T-helper 17 cell (primary cell): ENCODE data around the gene BPTF. TPM values are rescaled to one million over a fixed set of nuclear protein-coding genes. Genes with fewer than 3 reads are reported as not detected.
"Not testable (repeated sequence)": the region's sequence is repeated elsewhere in the genome, so short reads cannot be mapped to it uniquely, and the experiment has no call there.

Source experiments
- ATAC-seq: fragments of 150-1000 bp; cut with Tn5 transposase; 2 replicates; pipeline ENCODE4 v1.10.0; 2021; ENCODE audit warnings: mild to moderate bottlenecking, moderate library complexity
- DNase-seq, 3 donors: peaks; one replicate each; pipeline versions ENCODE4 v3.0.0 to v3.0.0-alpha.2; 2020 to 2021
- H3K9me3 ChIP-seq: one replicate; pipeline ENCODE4 v1.7.0; 2013; ENCODE audit warnings: low read length, mild to moderate bottlenecking; ENCODE audit not compliant: control insufficient read depth, poor library complexity, severe bottlenecking
- H3K27ac Mint-ChIP-seq: one replicate; pipeline ENCODE4 v1.8.0; 2022; ENCODE audit warnings: mild to moderate bottlenecking, moderate library complexity, mixed read lengths
- H3K27me3 Mint-ChIP-seq: one replicate; pipeline ENCODE4 v1.8.0; 2022; ENCODE audit warnings: mixed read lengths
- H3K36me3 Mint-ChIP-seq: one replicate; pipeline ENCODE4 v1.8.0; 2022; ENCODE audit warnings: low read depth, mixed read lengths
- H3K4me1 Mint-ChIP-seq: one replicate; pipeline ENCODE4 v1.8.0; 2022; ENCODE audit warnings: mild to moderate bottlenecking, mixed read lengths
- H3K4me3 Mint-ChIP-seq: one replicate; pipeline ENCODE4 v1.8.0; 2022; ENCODE audit warnings: mild to moderate bottlenecking, moderate library complexity, mixed read lengths
- total RNA-seq, 4 donors: library from RNA in 2 of 4; stranded (reverse) in 2 of 4; gene quantifications; one replicate each; pipeline ENCODE4 v1.2.3 and lab custom pipeline; 2022 to 2026

The BPTF gene
- total RNA-seq, 2 donors from 2014 or later, result 138 to 145 TPM

DNA sequence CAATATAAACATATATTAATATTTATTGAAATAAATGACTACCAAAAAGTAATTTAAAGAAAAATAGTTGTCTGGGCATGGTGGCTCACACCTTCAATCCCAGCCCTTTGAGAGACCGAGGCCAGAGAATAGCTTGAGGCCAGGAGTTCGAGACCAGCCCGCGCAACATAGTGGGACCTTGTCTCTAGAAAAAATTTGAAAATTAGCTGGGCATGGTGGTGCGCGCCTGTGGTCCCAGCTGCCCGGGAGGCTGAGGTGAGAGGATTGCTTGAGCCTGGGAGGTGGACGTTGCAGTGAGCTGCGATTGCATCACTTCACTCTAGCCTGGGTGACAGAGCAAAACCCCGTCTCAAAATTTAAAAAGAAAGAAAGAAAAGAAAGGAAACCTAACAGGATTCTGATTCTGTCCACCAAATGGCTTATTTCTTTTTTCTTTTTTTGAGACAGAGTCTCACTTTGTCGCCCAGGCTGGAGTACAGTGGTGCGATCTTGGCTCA, 3.4 kb upstream of the BPTF start:
- H3K27ac Mint-ChIP-seq, result no peak overlapping the region
- H3K27me3 Mint-ChIP-seq, result no peaks in the 10 kb centered on the region
- H3K36me3 Mint-ChIP-seq, result peaks cover 2% of the 10 kb centered on the region
- H3K4me3 Mint-ChIP-seq, result no peak overlapping the region
- ATAC-seq (no peak), DNase-seq (no peak)
- H3K9me3 ChIP-seq, result no peaks in the 10 kb centered on the region
- H3K4me1 Mint-ChIP-seq, result peaks cover 5% of the 10 kb centered on the region

- Mint-ChIP-seq H3K27ac (peak overlapping the region; percentile 92), H3K4me1 (peaks cover 21% of the 10 kb centered on the region), H3K4me3 (peak overlapping the region; percentile 98)
- ATAC-seq, result peak; percentile 62
- peak; percentile 33 to 49 (median 48) for DNase-seq
- H3K9me3 ChIP-seq, H3K36me3 Mint-ChIP-seq, H3K27me3 Mint-ChIP-seq: not testable (repeated sequence)
Observed at GRCh38 chr17:67825627-67826601, 611 bp downstream of the BPTF start.

DNA sequence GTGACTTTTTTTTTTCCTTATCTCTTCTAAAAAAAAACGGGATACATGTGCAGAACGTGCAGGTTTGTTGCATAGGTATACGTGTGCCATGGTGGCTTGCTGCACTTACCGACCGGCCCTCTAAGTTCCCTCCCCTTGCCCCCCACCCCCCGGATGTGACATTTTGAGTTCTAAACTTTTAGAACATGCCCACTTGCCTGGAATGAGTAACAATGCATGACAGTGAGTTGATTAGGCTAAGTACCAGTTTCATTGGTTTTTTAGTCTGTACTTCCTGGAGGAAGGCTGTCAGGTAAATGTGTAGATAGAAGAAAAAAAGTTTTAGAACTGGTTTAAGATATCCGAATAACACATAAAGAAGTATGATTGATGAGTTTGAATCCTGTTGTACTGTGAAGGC, 4.0 kb downstream of the BPTF start:
- Mint-ChIP-seq H3K4me1 (peaks cover 39% of the 10 kb centered on the region), H3K36me3 (peaks cover 4% of the 10 kb centered on the region), H3K27me3 (no peaks in the 10 kb centered on the region), H3K4me3 (peak overlapping the region; percentile 49), H3K27ac (no peak overlapping the region)
- no peaks in the 10 kb centered on the region for H3K9me3 ChIP-seq
- no peak for DNase-seq
- ATAC-seq, result no peak

DNA sequence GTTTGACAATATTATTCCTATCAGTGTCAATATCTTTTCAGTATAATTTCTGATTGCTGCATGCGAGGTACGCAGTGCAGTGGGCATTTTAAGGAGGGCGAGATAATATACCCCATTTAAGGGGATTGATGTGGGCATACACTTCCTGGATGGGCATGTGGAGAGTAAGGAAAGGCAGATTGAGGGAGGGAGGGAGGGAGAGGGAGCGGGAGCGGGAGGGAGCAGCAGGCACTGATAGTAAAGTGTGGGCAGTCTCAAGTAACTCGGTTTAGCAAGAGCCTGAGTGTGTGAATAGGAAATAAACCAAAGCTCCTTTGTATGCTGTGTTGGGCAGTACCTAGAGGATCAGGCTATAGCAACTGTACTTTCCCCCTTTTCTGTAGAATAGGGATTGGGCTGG, 5.1 kb downstream of the BPTF start:
- ATAC-seq (no peak), DNase-seq (no peak)
- Mint-ChIP-seq H3K27me3 (no peaks in the 10 kb centered on the region), H3K4me1 (peaks cover 48% of the 10 kb centered on the region), H3K36me3 (peaks cover 4% of the 10 kb centered on the region), H3K4me3 (no peak overlapping the region), H3K27ac (peak overlapping the region; percentile 69)
- H3K9me3 ChIP-seq, result no peaks in the 10 kb centered on the region

- peaks cover 51% of the 10 kb centered on the region for H3K4me1 Mint-ChIP-seq
- H3K36me3 Mint-ChIP-seq, result peaks cover 2% of the 10 kb centered on the region
- peak overlapping the region; percentile 60 for H3K27ac Mint-ChIP-seq
- H3K4me3 Mint-ChIP-seq, result no peak overlapping the region
- DNase-seq (no peak), ATAC-seq (no peak)
- no peaks in the 10 kb centered on the region for H3K9me3 ChIP-seq
- H3K27me3 Mint-ChIP-seq, result no peaks in the 10 kb centered on the region
Observed at GRCh38 chr17:67831268-67831667, 6.0 kb downstream of the BPTF start.

- Mint-ChIP-seq H3K27me3 (no peaks in the 10 kb centered on the region), H3K36me3 (peaks cover 2% of the 10 kb centered on the region), H3K4me1 (peaks cover 61% of the 10 kb centered on the region), H3K27ac (peak overlapping the region; percentile 88), H3K4me3 (peak overlapping the region; percentile 19)
- H3K9me3 ChIP-seq, result no peaks in the 10 kb centered on the region
- no peak for ATAC-seq
- no peak for DNase-seq
Observed at GRCh38 chr17:67833134-67833533, 7.8 kb downstream of the BPTF start.

DNA sequence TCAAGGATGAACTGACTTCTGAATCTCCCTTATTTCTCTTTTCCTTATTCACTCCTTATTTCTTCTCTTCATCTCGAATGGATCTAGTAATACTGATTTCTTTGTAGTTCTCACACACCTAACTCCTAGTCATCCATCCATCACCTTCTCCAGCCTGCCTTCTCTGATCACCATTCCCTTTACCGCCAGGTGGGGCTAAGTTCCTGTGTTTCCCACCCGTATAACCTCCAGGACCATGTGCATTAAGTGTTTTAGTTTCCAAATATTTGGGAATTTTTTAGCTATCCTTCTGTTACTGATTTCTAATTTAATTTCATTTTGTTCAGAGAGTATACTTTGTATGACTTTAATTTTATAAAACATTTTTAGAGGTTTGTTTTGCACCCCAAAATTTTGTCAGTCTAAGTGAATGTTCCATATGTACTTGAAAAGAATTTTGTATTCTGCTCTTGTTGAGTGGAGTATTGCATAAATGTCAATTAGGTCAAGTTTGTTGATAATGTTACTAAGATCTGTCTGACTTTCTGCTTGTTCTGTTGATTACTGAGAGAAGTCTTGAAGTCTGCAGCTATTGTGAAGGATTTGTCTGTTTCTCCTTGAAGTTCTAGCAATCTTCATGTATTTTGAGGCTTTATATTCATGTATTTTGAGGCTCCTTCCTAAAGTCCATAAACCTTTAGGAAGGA, 8.8 kb downstream of the BPTF start:
- H3K9me3 ChIP-seq, result no peaks in the 10 kb centered on the region
- Mint-ChIP-seq H3K4me1 (peaks cover 57% of the 10 kb centered on the region), H3K27ac (peak overlapping the region; percentile 88), H3K4me3 (no peak overlapping the region), H3K36me3 (peaks cover 2% of the 10 kb centered on the region), H3K27me3 (no peaks in the 10 kb centered on the region)
- DNase-seq (no peak), ATAC-seq (no peak)

DNA sequence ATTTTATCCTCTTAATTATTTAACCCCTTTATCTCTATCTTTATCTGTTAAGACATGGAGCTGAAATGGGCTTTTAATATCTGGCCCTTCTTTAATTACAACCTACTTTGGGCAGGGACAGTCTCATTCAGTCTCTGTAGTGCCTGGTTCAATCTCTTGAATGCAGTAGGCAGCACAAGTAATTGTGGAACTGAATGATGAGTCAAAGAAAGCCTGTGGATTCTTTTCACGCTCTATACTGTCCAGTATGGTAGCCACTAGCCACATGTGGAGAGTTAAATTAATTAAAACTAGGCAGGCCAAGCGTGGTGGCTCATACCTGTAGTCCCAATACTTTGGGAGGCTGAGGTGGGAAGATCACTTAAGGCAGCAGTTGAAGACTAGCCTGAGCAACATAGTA, 9.3 kb downstream of the BPTF start:
- H3K4me1 Mint-ChIP-seq, result peaks cover 54% of the 10 kb centered on the region

GRCh38 chr17:67836205-67836987, 11.1 kb downstream of the BPTF start:
- H3K9me3 ChIP-seq, result no peaks in the 10 kb centered on the region
- Mint-ChIP-seq H3K27me3 (no peaks in the 10 kb centered on the region), H3K4me1 (peaks cover 45% of the 10 kb centered on the region), H3K4me3 (no peak overlapping the region), H3K27ac (peak overlapping the region; percentile 60), H3K36me3 (no peaks in the 10 kb centered on the region)
- DNase-seq, result no peak
- no peak for ATAC-seq

More for the DNA sequence above, 9.3 kb downstream of the BPTF start:
- ATAC-seq, result no peak
- no peak for DNase-seq
- H3K27ac Mint-ChIP-seq, result peak overlapping the region; percentile 88
- no peaks in the 10 kb centered on the region for H3K27me3 Mint-ChIP-seq
- no peak overlapping the region for H3K4me3 Mint-ChIP-seq
- no peaks in the 10 kb centered on the region for H3K9me3 ChIP-seq
- H3K36me3 Mint-ChIP-seq, result peaks cover 2% of the 10 kb centered on the region

GRCh38 chr17:67837965-67838364, 12.7 kb downstream of the BPTF start:
- ATAC-seq (no peak), DNase-seq (no peak)
- Mint-ChIP-seq H3K27me3 (no peaks in the 10 kb centered on the region), H3K4me3 (no peak overlapping the region), H3K36me3 (peaks cover 2% of the 10 kb centered on the region), H3K4me1 (peaks cover 47% of the 10 kb centered on the region), H3K27ac (no peak overlapping the region)
- no peaks in the 10 kb centered on the region for H3K9me3 ChIP-seq

GRCh38 chr17:67838538-67838937, 13.2 kb downstream of the BPTF start:
- ATAC-seq, result no peak
- Mint-ChIP-seq H3K4me3 (no peak overlapping the region), H3K27me3 (no peaks in the 10 kb centered on the region), H3K4me1 (peaks cover 41% of the 10 kb centered on the region), H3K36me3 (peaks cover 2% of the 10 kb centered on the region), H3K27ac (no peak overlapping the region)
- H3K9me3 ChIP-seq, result no peaks in the 10 kb centered on the region
- no peak for DNase-seq

GRCh38 chr17:67841992-67842391, 16.7 kb downstream of the BPTF start:
- Mint-ChIP-seq H3K4me1 (peaks cover 28% of the 10 kb centered on the region), H3K27me3 (no peaks in the 10 kb centered on the region), H3K36me3 (peaks cover 2% of the 10 kb centered on the region), H3K4me3 (no peak overlapping the region), H3K27ac (peak overlapping the region; percentile 39)
- no peak for ATAC-seq
- DNase-seq, result no peak
- H3K9me3 ChIP-seq, result no peaks in the 10 kb centered on the region

- H3K4me3 Mint-ChIP-seq, result no peak overlapping the region
- H3K27ac Mint-ChIP-seq, result no peak overlapping the region
- DNase-seq (no peak), ATAC-seq (no peak)
- peaks cover 21% of the 10 kb centered on the region for H3K4me1 Mint-ChIP-seq
- H3K27me3 Mint-ChIP-seq, result no peaks in the 10 kb centered on the region
- H3K36me3 Mint-ChIP-seq, result peaks cover 2% of the 10 kb centered on the region
- no peaks in the 10 kb centered on the region for H3K9me3 ChIP-seq
Observed at GRCh38 chr17:67842648-67843047, 17.3 kb downstream of the BPTF start.
